ENCODE data around the gene AP3D1.

The AP3D1 gene

DNA sequence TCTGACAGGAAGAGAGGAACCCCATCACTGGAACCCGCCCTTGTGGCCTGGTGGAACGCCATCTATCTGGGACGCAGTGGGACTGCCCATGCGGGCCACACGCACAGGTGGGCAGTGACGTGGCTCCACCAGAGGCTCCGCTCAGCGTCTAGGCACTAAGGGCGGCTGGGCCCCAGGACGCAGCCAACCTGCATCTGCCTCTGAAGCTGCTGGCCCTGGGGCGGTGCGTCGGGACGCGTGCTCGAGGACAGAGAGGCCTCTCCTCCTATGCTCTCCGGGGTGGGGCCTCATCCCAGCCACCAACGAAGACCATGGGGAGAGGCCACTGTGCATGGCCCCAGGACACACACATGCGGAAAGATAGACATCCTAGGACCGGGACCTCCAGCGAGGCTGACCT is 36.5 kb downstream of the AP3D1 start:
- no peak for DNase-seq
- intact Hi-C loops (cut with DNase I), result no loop called here

DNA sequence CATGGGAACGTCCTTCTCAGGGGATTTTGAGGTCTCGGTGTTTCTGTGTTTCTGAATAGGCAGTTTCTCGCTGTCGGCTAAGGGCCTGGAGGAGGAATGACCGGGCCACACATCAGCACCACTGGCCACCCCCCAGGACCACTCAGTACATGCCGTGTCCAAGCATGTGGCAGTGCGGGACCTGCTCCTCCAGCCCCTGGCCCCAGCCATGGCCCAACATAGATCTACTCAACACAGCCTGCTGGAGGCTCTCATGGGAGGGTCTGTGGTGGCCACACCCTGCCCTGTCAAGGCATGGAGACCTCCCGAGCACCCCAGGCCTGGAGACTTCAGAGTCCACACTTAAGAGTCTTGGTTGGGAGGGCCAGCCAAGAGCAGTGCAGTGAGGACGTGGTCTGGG is 37.1 kb downstream of the AP3D1 start:
- no peak for DNase-seq
- intact Hi-C loops (cut with DNase I), result no loop called here

DNA sequence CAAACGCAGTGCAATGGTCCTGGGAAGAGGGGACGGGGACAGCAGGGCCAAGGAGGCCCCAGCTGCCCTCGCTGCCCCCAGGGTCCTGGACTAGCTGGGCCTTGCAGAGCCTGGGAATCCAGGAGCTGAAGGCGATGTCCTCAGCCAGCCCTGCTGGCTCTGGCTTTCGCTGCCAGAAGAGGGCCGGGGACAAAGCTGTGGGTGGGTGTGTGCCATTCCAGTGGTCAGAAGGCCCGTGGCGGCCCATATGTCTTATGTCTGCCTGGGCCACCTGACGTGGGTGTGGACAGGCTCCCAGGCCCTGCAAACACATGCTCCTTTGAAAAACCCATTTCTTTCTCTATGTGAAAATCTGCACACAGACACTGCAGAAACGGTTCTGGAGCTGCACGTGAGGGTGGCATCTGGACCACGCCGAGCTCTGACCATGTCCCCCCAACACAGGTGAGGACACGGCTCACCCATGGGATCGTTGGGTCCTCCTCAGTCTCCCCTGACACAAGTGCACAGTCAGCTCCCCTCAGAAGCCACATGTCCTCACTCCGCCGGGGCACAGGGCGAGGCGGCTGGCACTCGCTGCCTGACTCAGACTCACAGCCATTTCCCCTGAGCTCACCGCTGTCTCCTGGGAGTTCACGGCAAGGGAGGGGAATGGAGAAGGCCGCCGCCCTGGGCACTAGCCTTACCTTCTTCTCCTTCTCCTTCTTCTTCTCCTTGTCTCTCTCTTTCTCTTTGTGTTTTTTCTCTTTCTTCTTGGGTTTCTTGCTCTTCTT is 37.7 kb downstream of the AP3D1 start:
- no peak for DNase-seq
- intact Hi-C loops (cut with DNase I), result no loop called here

DNA sequence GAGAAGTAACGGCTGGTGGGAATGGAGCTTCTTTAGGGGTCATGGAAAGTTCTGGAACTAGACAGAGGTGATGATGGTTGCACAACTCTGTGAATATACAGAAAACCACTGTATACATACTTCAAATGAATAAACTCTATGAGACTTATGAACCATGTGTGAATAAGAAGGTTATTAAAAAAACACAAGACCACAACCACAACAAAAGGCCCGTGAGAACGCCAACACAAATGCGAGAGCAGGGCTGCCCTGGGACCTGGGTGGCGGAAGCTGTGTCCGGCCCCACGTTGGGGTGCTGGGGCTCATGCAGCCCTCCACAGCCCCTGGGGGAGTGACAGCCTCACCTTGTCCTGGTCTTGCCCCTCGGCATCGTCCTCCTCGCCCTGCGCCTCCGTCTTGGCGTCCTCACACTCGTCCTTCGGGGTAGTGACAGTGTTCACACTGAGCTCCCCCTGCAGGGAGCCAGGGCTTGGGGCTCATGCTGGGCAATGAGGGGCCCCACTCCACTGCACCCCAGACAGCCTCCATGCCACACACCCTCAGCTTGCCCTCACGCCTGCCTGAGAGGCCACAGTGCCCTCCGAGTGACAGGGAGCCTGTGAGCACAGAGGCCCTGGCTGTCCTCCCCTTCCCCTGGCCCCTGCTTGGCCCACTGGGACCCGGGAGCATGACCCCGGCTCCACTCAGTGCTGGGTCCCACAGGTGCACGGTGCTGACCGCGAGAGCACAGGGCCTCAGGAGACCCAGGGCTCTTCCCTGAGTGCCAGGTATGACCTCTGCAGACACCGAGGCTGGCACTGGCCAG is 38.6 kb downstream of the AP3D1 start:
- intact Hi-C loops (cut with DNase I), result no loop called here
- DNase-seq, result no peak

DNA sequence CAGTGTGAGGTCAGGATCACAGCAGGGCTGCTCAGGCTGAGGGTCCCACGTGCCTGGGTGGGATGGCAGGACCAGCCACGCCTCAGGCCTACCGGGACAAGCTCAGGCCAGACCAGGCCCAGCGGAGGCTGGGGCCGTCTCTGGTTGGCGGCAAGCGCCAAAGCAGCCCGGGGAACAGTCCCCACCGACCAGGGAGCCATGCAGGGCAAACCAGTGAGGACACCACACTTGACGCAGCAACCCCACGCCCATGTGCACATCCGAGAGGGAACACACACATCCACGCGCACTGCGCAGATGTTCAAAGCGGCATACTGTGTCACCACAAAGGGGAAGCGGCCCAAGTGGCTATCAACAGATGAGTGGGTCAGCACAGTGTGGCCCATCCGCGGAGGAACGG is 39.5 kb downstream of the AP3D1 start:
- DNase-seq, result no peak
- intact Hi-C loops (cut with DNase I), result no loop called here

DNA sequence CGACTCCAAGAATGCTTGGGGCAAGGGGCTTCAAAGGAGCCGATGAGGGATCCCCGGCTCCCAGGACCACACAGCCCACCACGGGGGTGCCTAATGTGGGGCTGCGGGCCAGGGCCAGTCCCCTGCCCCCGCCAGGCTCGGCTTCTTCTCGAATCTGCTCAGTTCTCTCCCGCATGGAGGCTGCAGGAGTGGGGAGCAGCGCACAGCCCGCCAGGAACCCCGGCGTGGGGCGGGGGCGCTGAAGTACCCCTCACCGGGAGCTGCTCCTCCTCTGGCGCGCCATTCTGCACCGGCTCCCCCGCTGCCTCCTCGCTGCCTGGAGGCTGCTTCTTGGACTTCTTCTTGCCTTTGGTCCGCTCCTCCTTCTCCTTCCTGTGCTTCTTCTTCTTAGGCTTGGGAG is 39.9 kb downstream of the AP3D1 start:
- DNase-seq, result no peak

DNA sequence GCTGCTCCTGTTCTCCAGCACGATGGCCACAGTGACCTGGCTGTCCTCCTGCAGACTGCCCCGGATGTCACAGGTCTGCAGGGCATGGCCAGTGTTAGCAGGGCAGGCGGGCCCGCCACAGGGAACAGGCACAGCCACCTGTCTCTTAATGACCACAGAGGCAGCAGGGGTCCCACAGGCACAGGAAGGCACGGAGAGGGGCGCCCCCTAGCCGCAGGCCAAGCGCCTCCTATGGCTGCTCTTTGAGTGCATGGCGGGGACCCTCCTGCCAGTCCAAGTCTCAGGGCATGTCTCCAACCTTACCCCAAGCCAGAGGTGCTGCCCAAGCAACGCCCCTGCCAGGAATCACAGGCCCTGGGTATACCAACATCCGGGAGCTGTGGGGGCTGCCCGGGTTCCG is 40.5 kb downstream of the AP3D1 start:
- DNase-seq, result peak in 1 of 10 donors; percentile 81
- intact Hi-C loops (cut with DNase I), result no loop called here

More for the DNA sequence above, 39.9 kb downstream of the AP3D1 start:
- intact Hi-C loops (cut with DNase I), result no loop called here

DNA sequence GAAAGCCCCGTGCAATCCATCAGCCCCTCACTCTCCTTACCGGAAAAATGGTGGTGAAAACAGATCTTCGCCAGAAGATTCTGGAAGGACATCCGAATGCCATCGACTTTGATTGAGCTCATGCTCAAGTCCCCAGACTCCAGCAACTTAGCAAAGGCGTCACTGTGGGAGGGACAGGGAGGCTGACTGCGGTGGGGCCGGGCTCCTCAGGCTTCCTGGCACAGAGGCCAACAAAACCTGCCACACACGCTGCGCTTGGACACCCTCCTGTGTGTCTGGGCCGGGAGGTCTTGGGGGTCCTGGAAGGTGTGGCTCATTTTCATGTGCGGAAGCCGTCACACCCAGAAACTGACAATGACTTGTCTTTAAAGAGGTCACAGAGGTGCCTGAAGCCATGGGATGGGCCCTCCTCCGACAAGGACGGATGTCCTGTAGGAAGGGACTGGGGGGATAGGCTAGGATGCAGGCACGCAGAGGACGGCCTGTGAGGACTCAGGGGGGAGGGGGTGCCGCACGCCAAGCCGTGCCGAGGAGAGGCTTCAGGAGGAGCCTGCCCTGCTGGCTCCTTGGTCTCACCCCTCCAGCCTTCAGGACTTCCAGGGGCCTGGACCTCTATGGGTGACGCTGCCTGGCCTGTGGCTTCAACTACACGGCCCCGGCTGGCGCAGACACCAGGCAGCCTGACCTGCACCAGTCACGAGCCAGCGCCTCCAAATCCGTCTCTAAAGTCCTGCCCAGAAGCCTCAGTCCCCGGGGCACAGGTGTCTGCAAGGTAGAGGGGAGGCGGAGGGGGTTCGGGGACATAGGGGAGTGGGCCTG is 42.1 kb downstream of the AP3D1 start:
- intact Hi-C loops (cut with DNase I), result no loop called here
- peak in 1 of 10 donors; percentile 67 for DNase-seq

DNA sequence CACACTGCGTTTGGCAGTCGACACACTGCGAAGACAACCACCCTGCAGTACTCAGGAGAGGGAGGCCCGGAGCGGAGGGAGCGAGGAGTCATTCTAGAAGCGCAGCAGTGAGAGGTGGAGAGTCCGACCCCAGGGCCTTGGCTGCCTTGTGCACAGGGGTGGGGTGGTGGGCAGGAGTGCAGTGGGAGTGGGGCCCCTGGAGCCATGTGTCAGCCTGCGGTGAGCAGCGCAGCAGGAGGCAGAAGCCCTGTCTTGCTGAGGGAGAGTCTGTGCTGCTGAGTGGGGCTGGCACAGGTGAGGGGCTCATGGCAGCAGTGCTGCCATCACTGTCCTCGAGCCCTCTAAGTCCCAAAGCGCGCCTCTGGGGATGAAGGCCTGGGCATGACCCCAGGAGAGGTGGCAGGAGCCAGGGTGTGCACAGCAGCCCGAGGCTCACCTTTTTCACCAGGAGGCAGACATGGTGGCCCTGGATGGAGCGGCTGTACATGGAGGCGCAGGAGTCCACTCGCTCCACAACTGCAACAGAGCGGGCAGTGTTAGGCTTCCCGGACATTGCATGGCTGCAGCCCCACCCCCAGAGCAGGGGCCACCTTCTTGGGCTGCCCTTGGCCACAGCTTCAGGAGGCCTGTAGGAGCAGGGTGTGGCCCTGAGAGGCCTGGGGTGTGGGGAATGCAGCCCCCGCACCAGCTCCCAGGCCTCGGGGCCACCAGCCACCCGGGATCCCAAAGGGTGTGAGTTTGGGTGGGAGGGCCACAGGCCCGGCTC is 42.9 kb downstream of the AP3D1 start:
- intact Hi-C loops (cut with DNase I), result no loop called here
- no peak for DNase-seq

DNA sequence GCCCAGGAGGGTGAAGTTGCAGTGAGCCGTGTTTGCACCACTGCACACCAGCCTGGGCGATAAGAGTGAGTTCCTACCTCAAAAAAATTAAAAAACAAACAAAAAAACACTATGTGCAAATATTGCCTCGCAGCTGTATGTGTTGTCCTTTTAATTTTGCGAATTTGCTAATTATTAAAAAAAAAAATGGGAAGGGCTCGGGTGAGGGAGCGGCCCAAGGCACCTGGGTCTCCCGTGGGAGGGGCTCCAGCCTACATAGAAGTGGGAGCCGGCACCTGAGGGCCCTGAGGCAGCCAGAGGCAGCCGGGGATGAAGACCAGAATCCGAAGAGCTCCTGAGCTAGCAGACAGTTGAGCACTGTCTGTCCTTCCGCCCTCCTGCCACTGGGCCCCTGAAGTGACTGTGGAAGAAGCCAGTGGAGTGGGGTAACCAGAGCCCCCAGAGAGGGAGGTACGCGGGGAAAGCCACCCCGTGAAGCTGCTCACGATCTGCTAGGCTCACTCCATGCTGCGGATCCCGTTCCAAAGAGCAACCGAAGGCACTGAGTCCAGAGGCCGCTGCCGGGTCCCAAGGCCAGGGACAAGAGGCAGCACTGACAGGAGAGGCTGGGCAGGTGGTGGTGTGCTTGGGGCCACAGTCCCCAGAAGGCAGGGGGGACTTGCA is 48.2 kb downstream of the AP3D1 start:
- intact Hi-C loops (cut with DNase I), result no loop called here
- DNase-seq, result no peak

DNA sequence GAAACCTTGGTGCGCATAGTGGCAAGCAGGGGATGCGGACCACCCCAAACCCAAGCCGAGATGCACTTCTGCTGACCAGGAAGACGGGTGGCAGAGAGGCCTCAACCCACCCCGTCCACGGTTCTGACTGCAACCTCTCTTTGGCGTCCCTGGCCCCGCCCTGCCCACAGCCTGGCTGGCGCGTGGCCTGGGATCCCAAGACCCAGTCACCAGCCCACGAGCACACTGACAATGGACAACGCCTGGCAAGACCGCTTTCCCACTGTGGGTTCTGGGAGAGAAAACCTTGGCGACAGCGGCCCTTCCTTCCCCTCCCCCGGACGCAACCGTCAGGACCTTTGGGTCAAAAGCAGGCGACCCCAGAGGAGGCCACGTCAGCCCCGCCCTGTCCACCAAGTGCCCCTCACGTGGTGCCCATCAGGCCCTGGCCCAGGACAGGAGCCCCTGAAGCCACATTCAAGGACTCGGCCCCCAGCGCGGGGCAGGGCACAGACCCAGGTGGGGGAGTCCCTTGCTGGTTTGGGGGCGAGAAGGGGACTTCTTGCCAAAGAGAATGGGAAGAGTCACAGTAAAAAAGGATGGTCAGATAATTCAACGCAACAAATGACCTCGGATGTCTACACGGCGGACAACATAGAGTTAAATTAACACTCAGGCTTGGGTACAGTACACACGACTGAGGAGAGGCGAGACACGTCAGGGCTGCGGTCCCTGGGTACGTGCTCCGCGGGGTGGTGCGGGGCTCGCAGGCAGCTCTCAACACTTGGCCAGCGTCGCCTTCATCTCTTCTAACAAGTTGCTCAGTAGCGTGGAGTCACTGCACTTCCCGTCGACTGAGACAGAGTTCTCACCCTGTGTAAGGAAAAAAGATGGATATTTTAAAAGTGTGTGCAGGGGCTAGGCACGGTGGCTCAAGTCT is 49.7 kb downstream of the AP3D1 start:
- intact Hi-C loops (cut with DNase I), result no loop called here
- DNase-seq, result peak in 6 of 10 donors; percentile 46 to 94 (median 50)

DNA sequence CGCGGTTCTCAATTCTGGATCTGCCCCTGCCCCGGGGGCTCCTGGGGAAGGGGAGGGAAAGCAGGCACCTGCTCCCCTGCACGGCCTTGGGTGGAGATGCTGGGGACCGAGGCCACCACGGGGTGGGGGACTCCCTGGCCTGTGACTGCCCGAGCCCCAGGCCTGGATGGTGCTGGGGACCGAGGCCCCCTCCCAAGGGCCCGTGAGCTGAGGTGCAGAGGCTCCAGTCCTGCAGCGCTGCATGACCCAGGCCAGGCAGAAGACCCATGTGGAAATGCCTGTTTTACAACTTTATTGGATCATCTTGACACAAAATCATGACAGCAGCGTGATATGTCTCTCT is 50.7 kb downstream of the AP3D1 start:
- no peak for DNase-seq
- intact Hi-C loops (cut with DNase I), result no loop called here

DNA sequence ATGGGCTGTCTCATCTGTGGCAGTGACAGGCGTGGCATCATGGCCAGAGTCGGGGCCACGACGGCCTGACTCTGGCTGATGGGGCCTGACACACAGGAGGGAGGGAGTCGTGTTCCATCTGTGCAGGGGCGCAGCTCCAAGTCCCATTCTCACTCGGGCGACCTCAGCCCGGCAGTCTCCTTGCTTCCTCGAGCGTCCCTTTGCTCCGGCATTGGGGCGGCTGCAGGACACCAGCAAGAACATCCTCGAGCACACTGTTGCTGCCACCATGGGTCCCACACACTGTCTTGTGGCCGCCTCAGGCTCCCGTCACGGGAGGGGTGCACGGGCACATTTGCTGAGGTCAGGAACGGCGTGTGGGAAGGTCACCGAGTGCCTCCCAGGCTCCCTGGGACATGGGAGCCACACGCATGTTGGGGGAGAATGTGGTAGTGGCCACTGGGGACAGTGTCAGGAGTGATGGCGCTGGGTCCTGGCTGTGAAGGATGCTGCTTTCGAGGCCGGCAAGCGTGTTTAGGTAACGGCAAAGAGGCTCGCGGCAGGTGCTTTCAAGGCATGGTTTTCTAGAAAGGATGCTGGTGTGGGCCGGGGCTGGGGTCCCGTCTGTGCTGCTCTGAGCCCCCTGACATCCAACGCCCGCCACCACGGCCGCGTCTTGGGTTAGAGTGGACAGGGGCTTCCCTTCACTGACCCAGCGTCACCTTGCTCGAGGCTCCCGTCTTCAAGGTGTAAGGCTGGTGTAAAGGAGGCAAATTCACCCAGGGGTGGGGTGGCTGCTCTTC is 51.2 kb downstream of the AP3D1 start:
- no peak for DNase-seq
- intact Hi-C loops (cut with DNase I), result loop anchor here (5.0 kb wide), 1 partner anchor 47 kb away; no protein-coding TSS in a partner anchor

DNA sequence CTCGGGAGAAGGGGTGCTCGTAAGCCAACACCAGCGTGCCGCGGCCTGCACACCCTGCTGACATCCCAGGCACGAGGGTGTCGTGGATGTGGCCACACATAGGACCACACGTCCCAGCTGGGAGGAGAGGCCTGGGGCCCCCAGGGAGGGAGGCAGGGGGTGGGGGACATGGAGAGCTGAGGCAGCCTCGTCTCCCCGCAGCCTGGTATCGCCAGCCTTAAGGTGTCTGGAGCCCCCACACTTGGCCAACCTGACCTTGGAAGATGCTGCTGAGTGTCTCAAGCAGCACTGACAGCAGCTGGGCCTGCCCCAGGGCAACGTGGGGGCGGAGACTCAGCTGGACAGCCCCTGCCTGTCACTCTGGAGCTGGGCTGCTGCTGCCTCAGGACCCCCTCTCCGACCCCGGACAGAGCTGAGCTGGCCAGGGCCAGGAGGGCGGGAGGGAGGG is 52.3 kb downstream of the AP3D1 start:
- DNase-seq, result peak in 1 of 10 donors; percentile 81
- intact Hi-C loops (cut with DNase I), result loop anchor here (5.0 kb wide), 1 partner anchor 48 kb away; no protein-coding TSS in a partner anchor

DNA sequence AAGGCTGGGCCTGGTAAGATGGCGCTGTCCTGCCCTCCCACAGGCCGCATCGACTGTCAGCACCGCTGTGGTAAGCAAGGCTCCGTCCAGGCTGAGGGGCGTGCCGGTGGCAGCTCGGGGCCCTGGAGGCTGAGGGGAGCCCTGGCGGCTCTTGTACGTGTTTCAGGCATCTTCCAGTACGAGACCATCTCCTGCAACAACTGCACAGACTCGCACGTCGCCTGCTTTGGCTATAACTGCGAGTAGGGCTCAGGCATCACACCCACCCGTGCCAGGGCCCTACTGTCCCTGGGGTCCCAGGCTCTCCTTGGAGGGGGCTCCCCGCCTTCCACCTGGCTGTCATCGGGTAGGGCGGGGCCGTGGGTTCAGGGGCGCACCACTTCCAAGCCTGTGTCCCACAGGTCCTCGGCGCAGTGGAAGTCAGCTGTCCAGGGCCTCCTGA is 53.5 kb downstream of the AP3D1 start:
- intact Hi-C loops (cut with DNase I), result loop anchor here (5.0 kb wide), 1 partner anchor 49 kb away; no protein-coding TSS in a partner anchor
- DNase-seq, result no peak

DNA sequence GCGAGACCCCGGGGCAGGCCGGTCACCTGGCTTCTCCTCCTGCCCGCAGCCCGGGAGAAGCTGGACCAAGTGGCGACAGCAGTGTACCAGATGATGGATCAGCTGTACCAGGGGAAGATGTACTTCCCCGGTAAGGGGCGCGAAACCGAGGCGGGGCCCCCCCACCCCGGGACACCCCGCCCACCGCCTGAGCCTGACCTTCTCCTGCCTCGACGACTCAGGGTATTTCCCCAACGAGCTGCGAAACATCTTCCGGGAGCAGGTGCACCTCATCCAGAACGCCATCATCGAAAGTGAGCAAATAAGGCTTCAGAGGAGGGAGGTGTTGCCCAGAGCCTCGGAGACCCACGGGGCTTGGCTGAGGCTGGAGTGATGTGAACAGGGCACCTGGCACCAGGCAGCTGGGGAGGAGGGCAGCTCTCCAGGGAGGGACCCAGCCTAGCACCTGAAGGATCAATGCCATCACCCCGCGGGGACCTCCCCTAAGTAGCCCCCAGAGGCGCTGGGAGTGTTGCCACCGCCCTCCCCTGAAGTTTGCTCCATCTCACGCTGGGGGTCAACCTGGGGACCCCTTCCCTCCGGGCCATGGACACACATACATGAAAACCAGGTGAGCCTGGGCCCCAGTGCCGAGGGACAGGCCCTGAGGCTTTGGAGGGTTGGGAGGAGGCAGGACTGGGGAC is 54.0 kb downstream of the AP3D1 start:
- intact Hi-C loops (cut with DNase I), result loop anchor here (5.0 kb wide), 1 partner anchor 50 kb away; no protein-coding TSS in a partner anchor
- DNase-seq, result no peak

Data from posterior cingulate gyrus (tissue), 11 donors.